Measurements from ENCODE around the gene SMIM45.
A peak's percentile ranks its signal among the peaks of the same experiment; 100 is the strongest.
"Not testable (repeated sequence)": the region's sequence is repeated elsewhere in the genome, so short reads cannot be mapped to it uniquely, and the experiment has no call there.

The SMIM45 gene

GRCh38 chr22:41935509-41935908 is 16.4 kb upstream of the SMIM45 start:
- no peak for DNase-seq

DNA sequence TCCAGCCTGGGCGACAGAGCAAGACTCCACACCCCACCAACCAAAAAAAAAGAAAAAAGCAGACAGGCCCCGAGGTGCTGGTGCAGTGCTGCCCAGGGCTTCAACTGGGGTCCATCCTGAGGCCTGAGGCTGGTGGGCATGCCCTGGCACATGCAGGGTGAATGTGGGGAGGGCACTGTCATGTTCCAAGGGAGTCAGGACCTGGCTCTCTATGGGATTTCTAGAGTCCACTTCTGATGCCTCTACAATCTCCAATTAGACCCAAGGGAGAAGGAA is 15.1 kb upstream of the SMIM45 start:
- DNase-seq, result no peak

DNA sequence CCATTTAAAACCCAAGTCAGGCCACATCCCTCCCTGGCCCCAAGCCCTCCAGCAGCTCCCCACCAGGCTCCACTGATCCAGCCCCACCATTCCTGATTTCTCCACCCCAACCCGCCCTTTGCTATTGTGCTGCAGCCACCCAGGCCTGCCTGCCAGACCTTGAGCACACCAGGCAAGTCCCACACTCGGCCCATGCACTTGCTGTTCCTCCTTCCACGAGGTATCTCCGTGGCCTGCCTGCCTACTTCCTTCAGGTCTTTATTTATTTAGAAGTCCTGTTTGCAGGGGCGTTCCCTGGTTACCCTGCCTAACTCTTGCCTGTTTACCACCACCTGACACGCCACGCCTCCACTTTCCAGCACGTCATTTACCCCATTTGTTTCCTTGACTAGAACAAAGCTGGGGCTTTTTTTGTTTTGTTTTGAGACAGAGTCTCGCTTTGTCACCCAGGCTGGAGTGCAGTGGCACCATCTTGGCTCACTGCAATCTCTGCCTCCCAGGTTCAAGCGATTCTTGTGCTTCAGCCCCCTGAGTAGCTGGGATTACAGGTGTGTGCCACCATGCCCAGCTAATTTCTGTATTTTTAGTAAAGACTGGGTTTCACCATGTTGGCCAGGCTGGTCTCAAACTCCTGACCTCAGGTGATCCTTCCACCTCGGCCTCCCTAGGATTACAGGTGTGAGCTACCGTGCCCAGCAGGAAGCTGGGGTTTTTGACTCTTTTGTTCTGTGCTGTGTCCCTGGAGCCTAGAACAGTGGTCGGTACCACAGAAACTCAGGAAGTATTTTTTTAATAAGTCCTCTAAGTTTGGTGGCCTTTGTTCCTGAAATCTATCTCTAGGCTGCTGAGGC is 11.7 kb upstream of the SMIM45 start:
- DNase-seq, result no peak

GRCh38 chr22:41940832-41941765 is 10.9 kb upstream of the SMIM45 start:
- no peak for DNase-seq

DNA sequence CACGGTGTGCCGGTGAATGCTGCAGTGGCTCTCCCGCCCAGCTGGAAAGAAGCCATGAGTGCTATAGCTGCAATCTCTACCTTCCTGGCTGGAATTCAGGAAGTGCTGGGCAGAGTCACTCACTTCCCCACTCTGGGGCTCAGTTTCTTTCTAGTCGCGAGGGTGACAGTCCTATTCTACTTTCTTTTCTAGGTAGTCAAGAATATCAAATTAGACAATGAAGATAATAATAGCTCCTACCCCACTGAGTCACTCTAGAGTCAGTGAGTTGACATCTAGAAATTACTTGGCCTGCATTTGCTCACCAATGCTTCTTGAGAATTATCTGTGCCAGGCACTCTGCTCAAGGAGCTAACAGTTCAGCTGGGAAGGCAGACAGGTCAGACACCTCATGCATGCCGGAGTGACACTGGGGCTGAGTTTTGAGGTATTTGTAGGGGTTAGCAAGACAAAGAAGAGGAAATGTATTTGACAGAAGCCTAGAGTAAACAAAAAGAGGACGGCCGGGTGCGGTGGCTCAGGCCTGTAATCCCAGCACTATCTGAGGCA is 8.2 kb upstream of the SMIM45 start:
- DNase-seq, result no peak

- DNase-seq, result peak; percentile 97
Measured at GRCh38 chr22:41946629-41947423, 5.1 kb upstream of the SMIM45 start, which contains the start of gene CENPM. CENPM (minus strand) TSS chr22:41947152; CDS start chr22:41947076, 76 bp downstream.

DNA sequence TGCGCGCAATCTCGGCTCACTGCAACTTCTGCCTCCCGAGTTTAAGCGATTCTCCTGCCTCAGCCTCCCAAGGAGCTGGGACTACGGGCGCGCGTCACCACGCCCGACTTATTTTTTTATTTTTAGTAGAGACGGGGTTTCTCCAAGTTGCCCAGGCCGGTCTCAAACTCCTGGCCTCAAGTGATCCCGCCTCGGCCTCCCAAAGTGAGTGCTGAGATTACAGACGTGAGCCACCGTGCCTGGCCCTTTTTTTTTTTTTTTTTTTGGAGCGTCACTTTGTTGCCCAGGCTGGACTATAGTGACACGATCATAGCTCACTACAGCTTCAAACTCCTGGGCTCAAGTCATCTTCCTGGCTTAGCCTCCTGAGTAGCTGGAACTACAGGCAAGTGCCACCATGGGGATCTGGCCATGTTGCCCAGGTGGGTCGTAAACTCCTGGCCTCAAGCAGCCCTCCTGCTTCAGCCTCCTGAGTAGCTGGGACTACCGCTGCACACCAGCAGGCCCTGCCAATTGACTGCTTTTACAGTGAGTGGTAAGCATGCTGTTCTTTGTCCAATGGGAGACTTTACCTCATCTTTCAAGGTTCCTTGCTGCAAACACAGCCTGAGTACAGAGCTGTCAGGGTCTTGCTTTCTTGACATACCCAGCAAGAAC is 4.4 kb upstream of the SMIM45 start:
- DNase-seq, result no peak

- no peak for DNase-seq
Measured at GRCh38 chr22:41948142-41948541, 3.8 kb upstream of the SMIM45 start.

- DNase-seq, result not testable (repeated sequence)
Measured at GRCh38 chr22:41948928-41949296, 3.0 kb upstream of the SMIM45 start.

DNA sequence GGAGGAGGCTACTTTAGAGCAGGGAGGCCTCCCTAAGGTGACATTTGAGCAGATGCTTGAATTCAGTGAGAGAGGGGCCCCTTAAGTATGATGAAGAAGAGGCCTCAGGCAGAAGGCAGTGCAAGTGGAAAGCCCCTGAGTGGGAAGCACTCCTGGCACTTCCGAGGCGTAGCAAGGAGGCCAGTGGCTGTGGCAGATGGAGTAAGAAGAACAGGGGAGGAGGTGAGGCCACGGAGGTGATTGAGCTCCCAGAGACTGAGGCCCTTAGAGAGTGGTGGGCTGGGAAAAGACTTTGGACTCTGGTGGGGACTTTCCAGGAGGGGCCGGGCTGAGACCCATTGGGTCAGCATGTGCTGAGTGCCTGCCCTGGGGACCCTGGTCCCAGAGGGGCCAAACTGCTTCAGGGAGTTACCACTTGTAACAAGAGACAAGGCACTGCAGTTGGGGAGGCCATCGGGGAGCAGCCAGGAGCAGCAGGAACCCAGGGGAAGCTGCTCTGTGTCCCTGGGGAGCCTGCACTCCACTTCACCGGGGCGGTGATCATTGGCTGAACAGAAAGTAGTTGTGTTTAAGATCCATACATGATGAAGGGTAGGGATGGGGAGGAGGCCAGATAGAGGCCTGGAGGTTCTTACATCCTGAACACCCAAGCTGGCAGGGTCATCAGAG is 2.5 kb upstream of the SMIM45 start:
- no peak for DNase-seq

- DNase-seq, result no peak
Measured at GRCh38 chr22:41952713-41953112, 763 bp downstream of the SMIM45 start.

DNA sequence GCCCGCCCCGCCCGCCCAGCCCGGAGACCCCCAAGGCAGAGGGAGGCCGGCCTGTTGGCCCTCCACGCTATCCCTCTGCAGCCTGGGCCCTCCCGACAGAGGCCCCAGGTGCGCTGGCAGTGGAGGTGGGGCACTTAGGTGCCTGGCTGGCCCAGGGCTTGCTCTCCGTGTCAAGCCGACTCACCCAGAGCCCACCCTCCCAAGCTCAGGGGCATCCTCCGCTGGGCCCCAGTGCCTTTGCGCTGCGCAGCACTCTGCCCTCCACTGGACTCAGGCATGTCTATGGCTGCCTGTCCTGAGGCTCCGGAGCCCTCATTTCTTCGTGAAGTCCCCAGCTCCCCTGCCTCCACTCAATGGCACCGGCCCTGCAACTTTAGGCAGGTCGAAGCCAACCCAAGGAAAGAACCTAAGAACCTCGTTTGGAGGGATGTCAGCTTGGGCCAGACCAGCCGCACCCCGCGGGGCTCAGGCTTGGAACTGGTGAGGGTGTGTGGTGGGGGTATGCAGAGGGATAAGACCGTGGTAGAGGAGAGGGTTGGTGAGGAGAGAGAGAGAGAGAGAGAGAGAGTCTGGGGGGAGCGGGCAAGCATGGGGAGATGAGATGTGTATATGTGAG is 6.1 kb downstream of the SMIM45 start:
- DNase-seq, result no peak

- no peak for DNase-seq
Measured at GRCh38 chr22:41963453-41964111, 11.6 kb downstream of the SMIM45 start.

DNA sequence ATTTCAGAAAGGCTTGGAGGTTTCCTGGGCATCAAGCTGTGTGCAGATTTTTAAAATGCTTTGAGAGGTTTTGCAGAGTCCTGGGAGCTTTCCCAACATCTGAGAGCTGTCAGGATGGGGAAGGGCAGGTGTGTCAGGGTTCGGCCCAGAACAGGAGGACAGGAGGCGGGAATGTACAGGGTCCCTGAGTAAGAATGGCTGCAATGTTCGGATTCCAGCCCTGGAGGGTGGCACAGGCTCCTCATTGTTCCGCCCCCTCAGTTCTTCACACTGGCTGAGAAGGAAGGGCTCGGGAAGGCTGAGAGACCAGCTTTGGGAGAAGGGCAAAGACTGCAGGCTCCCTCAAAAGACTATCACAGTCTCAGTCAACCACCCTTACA is 12.2 kb downstream of the SMIM45 start:
- no peak for DNase-seq

DNA sequence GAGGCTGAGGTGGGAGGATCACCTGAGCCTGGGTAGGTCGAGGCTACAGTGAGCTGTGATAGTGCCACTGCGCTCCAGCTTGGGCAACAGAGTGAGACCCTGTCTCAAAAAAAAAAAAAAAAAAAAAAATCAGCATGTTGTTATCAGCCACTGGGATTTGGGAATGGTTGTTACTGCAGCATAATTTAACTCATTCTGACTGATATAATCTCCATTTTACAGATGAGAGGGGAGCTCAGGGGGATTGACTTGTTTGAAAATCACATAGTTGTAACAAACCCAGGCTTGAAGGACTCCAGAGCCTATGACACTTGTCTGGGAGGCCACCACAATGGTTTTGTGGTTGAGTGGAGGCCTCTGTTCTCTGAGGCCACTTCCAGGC is 14.3 kb downstream of the SMIM45 start:
- DNase-seq, result no peak

- DNase-seq, result no peak
Measured at GRCh38 chr22:41966607-41967240, 14.8 kb downstream of the SMIM45 start.

DNA sequence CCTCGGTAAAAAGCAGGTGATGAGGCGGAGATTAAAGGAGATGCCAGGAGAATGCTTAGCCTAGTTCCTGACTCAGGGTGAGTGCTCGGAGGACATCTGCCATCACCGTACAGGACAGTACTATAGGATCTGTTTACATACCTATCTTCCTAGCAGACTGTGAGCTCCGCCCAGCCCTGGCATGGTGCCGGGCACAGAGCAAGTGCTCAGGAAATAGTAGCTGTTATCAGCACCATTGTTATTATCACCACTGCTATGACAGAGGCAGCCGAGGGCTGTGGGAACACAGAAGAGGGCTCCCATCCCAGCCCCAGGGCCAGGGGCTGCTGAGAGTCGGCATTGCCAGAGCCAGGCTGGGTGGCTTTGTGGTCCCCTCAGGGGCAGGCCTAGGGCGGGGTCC is 16.7 kb downstream of the SMIM45 start:
- no peak for DNase-seq

- no peak for DNase-seq
Measured at GRCh38 chr22:41969110-41969646, 17.2 kb downstream of the SMIM45 start, which contains the start of gene SEPTIN3. SEPTIN3 (plus strand) TSS chr22:41969443; CDS start chr22:41971493, 2,050 bp downstream.

DNA sequence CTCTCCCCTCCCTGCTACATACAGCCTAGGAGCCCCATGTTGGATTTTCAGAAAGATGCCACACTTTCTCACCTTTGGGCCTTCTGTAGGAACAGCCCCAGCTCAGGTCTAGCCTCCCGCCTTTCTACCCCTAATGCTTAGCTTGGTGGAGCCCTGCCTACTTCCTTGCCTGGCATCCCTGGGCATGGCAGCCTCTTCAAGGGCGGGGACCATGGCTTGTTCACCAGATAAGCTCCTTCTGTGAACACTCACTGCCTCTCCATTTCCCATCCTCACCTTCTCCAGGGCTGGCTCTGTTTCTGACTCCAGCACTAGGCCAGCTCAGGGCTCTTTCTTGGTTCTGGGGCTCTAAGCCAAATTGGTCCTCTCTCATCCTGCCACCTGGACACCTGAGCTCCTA is 18.7 kb downstream of the SMIM45 start:
- no peak for DNase-seq

- no peak for DNase-seq
Measured at GRCh38 chr22:41971431-41971830, 19.5 kb downstream of the SMIM45 start.
